Hepatic stellate cell (primary cell): Measurements from ENCODE around the gene SERPINE1.
A peak's percentile ranks its signal among the peaks of the same experiment; 100 is the strongest.

Experiments used
- DNase-seq: peaks from one replicate; pipeline ENCODE4 v3.0.0; 2011; ENCODE audit warnings: low spot score

Gene SERPINE1

DNA sequence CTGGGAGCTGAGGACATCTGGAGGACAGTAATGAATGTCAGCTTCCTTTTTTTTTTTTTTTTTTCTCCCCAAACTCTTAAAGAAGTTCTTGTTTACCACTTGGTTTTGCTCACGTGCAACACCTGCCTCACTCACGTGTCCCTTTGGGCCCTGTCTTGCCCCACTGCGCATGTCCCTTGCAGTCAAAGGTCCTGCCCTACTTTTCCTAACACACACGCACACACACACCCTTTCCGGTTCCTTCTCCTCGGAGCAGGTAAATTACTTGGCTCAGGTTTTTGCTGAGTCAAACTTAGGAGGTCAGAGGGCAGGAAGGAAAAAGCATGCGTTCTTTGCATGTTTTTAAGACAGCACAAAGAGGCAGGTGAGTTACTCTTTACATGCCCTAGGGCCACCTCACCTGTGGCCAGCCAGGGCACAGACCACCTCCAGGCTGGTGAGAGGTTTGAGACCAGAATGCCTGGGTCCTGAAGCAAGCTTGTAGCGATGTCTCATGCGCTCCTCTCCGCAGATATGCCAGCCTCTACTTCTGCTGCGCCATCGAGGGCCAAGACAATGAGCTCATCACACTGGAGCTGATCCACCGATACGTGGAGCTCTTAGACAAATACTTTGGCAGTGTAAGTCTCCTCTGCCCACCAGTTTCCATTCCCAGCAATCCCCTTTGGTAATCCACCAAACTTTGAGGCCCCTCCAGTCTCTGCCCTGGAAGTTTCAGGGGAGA, 30.1 kb downstream of the SERPINE1 start:
- DNase-seq: no peak

GRCh38 chr7:101159696-101160674, 33.1 kb downstream of the SERPINE1 start:
- DNase-seq: no peak

DNA sequence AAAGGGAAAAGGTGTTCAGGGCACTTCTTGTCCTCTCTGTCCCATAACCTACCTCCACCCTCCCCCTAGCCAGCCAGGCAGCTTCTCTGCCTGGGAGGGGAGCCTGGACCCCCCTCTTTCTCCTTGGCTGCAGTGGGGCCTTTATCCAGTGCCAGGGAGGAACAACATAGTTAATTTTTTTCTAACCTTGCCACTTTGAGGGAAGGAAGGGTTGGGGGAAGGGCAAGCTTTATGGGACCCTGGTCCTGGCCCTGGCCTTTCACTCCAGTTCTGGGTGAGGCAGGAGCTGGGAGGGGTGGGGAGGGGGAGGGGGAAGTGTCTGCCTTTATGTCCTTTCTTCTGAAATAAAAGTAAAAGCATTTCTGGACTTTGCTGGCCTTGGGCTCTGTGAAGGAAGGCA, 34.0 kb downstream of the SERPINE1 start:
- DNase-seq: no peak

DNA sequence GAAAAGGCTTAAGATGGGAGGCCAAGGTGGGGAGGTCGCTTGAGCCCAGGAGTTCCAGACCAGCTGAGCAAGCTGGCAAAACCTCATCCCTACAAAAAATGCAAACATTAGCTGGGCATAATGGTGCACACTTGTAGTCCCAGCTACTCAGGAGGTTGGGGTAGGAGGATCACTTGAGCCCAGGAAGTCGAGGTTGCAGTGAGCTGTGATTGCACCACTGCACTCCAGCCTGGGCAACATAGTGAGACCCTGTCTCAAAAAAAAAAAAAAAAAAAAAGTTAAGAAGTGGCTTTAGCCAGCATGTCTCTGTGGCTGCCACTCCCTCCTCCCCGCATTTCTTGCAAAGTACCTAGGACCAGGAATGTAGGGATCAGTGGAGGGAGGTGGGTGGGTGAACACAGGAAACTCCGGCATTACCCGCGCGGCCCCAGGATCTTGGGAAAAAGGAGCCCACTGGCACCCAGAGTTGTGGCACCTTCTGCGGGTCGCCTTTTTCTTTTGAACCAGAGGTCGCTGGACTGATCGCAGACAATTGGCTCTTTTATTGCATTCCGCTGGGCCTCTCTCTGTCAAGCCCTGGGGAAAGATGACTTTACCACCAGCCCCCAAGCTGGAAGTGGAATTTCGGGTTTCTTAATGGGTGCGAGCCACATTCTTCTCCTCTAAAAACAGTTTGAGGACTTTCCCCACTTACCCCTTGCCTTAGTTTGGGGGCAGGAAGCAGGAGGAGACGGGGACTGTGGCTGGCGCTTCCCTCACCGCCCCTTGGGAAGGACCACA, 35.0 kb downstream of the SERPINE1 start:
- DNase-seq: no peak

DNA sequence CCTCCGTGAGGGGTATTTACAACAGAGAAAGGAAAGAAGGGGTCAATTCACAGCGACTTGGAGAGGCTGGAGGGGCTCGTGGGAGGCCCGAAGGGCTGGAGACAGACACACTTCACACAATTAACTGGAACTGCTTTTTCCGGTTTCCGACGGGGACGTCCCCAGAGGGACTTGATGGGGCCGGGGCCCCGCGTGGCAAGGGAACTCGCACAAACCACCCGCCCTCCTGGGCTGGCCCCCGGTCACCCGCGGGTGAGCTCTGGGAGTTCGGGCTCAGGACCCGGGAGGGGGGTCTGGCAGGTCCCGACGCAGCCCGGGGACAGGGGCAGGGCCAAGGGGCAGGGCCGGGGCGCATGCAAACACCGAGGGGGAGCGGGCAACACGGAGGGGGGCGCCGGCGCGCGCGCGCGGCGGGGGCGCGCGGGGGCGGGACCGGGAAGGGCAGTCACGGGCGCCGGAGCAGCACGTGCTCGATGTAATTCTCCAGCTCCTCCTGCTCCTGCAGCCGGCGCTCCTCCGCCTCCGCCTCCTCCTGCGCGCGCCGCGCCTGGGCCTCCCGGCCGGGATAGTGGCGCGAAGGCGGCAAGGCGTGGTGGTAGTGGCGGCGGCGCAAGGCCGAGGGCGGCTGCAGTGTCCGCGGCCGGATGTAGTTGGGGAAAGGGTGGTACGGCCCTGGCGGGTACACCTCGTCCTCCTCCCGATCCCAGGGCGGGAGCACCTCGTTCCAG, 35.8 kb downstream of the SERPINE1 start:
- peak; percentile 72 for DNase-seq

- DNase-seq: no peak
Measured at GRCh38 chr7:101163279-101164070, 36.6 kb downstream of the SERPINE1 start.

GRCh38 chr7:101164071-101164840, 37.4 kb downstream of the SERPINE1 start:
- DNase-seq: peak; percentile 71

GRCh38 chr7:101165075-101165957, 38.4 kb downstream of the SERPINE1 start, which contains the start of gene VGF:
Gene VGF, minus strand, starts transcription at chr7:101165569. Its CDS starts 726 bp downstream, at chr7:101164843.
- peak; percentile 96 for DNase-seq

DNA sequence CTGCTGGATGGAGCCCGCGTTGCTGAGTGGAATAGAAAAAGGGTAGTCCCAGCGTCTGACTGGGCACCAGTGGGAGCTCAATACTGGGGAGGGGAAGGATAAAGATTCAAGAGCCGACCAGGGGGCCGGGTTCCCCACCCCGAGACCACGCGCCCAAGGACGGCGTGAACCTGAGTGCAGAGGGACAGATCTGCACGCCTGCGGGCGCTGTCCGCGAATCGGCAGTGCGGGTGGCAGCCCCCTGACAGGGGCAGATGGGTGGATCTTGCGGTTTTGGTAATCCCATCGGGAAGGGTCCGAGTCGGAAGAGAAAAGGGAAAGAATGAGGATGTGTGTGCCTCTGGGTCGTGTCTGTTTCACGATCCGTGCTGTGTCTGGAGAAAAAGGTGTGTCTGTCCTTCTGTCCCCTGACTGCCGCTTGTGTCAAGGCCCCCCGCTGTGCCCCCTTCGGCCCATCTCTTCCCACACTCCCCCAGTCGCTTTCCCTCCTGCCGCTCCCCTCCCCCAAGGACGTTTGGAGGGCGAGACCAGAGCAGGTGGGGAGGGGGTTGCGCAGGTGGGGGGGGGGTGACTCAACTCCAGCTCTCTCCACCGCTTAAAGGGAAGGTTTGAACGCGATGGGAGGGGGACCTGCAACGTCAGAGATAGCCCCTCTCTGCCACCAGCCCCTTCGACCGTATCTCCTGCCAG, 39.2 kb downstream of the SERPINE1 start:
- no peak for DNase-seq

GRCh38 chr7:101166648-101166908, 39.7 kb downstream of the SERPINE1 start:
- DNase-seq: no peak

- no peak for DNase-seq
Measured at GRCh38 chr7:101166909-101167644, 40.2 kb downstream of the SERPINE1 start.

GRCh38 chr7:101167645-101168411, 40.9 kb downstream of the SERPINE1 start:
- DNase-seq: no peak

DNA sequence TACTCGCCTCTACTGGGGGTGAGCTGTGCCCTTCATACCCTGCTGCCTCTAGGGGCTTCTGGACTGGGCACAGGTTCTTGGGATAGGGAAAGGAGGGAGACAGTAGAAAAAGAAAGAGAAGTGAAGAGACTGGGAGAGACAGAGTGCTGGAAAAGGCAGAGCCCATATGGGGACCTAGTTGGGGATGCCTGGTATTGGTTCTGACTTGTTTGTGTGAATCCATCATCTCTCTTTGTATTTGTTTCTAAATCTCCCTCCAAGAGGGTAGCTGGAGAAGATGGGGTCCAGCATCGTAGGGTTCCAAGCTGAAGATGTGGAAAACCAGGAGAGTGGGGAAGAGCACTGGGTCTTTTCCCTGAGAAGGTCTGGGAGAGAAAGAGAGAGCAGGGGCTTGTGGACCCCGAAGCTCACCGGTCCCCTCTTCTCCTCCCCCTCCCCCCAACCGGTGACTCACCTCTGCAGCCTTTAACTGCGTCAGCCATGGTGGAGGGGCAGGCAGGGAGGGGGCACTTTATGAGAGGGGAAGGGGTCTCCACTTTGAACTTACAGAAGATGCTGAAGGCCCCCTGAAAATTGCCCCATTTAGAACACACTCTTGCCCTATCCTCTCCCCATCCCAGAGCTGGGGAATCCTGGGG, 41.6 kb downstream of the SERPINE1 start:
- DNase-seq: no peak

- no peak for DNase-seq
Measured at GRCh38 chr7:101169110-101169837, 42.4 kb downstream of the SERPINE1 start.

DNA sequence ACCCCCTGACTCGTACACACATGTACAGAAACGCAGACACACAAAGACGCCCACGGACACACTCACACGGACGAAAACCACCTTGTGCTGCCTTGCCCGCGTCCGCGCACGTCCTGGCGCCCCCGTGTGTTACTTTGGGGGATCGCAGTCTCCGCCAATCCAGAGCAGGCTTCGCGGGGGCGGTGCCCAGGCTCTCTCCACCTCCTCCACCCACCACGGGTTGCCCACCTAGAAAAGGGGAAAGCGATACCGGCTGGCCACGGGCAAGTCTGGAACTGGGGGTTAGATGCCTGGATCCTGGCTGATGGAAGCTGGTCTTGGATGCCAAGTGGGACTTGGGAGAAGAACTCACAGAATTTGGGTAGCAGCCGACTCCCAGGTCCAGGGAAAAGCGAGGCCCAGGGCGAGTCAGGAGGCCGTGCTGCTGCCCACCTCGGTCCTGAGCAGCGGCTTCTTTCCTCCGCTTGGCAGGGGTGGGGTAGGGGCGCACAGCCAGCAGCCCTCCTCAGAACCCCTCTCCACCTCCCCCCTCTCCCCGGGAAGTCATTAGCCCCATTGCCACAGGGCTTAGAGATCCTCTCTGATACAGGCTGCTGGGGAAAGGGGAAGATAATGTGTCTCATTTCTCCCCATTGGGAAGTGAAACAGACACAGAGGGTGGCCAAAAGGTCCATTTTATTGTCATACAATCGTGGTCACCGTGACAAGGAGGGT, 43.1 kb downstream of the SERPINE1 start:
- peak; percentile 75 for DNase-seq
